Peyer's patch (tissue), 4 donors: ENCODE results near the gene DNAJB12.

Experiments
- POLR2A ChIP-seq, 2 donors: fragments of 450-650 bp; IDR thresholded peaks; one replicate each; pipeline ENCODE4 v1.5.1; 2017; ENCODE audit warnings: antibody characterized with exemption in 2 of 2, mild to moderate bottlenecking in 2 of 2, moderate library complexity in 2 of 2
- TF ChIP-seq, protein P1 (sequence below), 6 experiments: fragments of 450-650 bp in 4 of 6; fragments of 200-600 bp in 2 of 6; sonication (generic) in 1 of 6; IDR thresholded peaks; one replicate each; pipeline ENCODE4 v1.5.1; 2017 to 2019; ENCODE audit warnings: antibody characterized with exemption in 6 of 6, mild to moderate bottlenecking in 3 of 6, moderate library complexity in 1 of 6

DNA sequence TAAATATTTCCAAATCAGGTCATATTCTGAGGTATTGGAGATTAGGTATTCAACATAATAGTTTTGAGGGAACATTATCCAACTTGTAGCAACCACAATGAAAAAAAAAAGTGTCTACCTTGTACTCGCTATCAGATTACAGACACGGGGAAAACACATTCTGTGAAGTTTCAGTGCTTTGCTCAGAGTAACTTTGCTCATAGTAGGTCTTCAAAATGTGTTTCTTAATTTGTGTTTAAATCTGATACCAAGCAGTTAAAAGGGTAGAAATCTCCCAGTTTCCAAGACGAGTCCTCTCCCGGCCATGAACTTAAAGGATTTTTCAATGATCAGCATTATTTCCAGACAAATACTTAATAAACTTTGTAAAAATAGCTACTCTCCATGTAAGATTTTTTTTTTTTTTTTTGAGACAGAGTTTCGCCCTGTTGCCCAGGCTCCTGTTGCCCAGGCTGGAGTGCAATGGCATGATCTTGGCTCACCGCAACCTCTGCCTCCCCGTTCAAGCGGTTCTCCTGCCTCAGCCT is 41.8 kb downstream of the DNAJB12 start:
- TF ChIP-seq POLR2A (IDR thresholded peaks at IDR 0.05), result no peak
- TF ChIP-seq, protein P1, sequence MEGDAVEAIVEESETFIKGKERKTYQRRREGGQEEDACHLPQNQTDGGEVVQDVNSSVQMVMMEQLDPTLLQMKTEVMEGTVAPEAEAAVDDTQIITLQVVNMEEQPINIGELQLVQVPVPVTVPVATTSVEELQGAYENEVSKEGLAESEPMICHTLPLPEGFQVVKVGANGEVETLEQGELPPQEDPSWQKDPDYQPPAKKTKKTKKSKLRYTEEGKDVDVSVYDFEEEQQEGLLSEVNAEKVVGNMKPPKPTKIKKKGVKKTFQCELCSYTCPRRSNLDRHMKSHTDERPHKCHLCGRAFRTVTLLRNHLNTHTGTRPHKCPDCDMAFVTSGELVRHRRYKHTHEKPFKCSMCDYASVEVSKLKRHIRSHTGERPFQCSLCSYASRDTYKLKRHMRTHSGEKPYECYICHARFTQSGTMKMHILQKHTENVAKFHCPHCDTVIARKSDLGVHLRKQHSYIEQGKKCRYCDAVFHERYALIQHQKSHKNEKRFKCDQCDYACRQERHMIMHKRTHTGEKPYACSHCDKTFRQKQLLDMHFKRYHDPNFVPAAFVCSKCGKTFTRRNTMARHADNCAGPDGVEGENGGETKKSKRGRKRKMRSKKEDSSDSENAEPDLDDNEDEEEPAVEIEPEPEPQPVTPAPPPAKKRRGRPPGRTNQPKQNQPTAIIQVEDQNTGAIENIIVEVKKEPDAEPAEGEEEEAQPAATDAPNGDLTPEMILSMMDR (IDR thresholded peaks at IDR 0.05), result no peak
